Measurements from ENCODE around the gene HIKESHI.
A peak's percentile ranks its signal among the peaks of the same experiment; 100 is the strongest.
"Not testable (repeated sequence)": the region's sequence is repeated elsewhere in the genome, so short reads cannot be mapped to it uniquely, and the experiment has no call there.

HIKESHI gene

GRCh38 chr11:86287468-86287796 is 14.6 kb upstream of the HIKESHI start:
- Mint-ChIP-seq H3K4me3 (peak overlapping the region; percentile 21), H3K4me1 (peaks cover 66% of the 10 kb centered on the region), H3K9me3 (no peaks in the 10 kb centered on the region), H3K36me3 (peaks cover 42% of the 10 kb centered on the region), H3K27ac (peak overlapping the region; percentile 72)
- ATAC-seq, result no peak
- no peak for DNase-seq (ENCODE audit: low spot score in 2 of 2)

- peaks cover 71% of the 10 kb centered on the region for H3K4me1 Mint-ChIP-seq
- H3K4me3 Mint-ChIP-seq, result peak overlapping the region; percentile 52
- peaks cover 3% of the 10 kb centered on the region for H3K9me3 Mint-ChIP-seq
- DNase-seq (ENCODE audit: low spot score in 2 of 2) (no peak), ATAC-seq (peak; percentile 1)
- peak overlapping the region; percentile 89 for H3K27ac Mint-ChIP-seq
- peaks cover 47% of the 10 kb centered on the region for H3K36me3 Mint-ChIP-seq
Observed at GRCh38 chr11:86288776-86289507, 13.1 kb upstream of the HIKESHI start.

DNA sequence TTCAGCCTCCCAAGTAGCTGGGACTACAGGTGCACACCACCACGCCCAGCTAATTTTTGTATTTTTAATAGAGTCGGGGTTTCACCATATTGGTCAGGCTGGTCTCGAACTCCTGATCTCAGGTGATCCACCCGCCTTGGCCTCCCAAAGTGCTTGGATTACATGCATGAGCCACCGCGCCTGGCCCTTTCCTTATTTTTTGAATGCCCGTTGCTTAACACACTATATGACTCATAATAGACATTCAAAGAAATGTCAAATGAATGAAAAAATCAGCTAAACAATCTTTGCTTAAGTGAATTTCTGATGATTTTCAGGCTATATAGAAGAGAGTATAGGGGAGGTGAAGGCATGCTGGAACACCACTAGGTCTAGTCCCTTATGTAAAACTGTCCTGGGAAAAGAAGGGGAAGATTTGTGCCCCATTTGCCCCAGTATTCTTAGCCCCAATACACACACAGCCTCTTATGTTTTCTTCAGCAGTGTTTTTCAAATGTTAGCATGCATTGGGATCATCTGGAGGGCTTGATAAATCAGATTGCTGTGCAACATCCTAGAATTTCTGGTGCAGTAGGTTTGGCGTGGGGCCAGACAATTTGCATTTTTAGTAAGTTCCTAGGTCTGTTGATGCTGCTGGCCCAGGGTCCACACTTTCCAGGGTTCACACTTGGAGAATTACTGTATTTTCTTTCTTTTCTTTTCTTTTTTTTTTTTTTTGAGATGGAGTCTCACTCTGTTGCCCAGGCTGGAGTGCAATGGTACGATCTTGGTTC is 12.3 kb upstream of the HIKESHI start:
- H3K4me1 Mint-ChIP-seq, result peaks cover 73% of the 10 kb centered on the region
- peak overlapping the region; percentile 89 for H3K27ac Mint-ChIP-seq
- not testable (repeated sequence) for ATAC-seq; DNase-seq (ENCODE audit: low spot score in 2 of 2); H3K9me3 Mint-ChIP-seq
- peak overlapping the region; percentile 52 for H3K4me3 Mint-ChIP-seq
- peaks cover 47% of the 10 kb centered on the region for H3K36me3 Mint-ChIP-seq

DNA sequence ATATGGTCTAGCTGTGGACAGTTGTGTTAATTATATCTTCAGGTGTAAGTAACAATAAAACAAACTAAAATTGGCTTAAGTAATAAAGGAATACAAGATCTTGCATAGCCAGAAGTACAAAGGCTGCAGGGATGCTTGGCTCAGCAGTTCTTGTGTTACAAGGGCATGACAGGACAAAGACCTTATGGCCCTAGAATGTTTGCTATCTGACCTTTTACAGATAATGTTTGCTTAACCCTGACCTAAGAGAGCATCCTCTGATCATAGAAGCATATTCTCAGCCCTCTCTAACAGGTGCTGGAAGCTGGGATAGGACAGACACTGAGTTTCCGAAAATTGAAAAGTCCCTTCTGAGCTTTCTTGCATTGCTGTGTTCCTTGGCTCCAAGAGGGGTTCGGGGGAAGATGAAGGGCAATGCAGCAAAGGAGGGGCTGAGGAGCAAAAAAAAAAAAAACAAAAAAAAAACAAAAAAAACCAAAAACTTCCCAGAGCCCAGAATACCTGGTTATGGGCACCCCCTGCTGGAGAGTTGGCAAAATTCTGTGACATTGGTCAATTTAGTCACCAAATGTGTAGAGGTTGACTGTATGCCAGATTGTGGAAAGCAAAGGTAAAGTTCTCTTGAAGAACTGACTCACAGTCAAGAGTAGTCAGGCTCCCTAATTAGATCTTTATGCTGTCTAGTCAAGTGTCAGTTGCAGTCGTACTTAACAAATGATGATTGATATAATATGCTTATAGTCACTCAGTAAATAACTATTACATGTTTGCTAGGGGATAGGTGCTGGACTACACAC is 10.4 kb upstream of the HIKESHI start:
- peak; percentile 41 to 78 for DNase-seq (ENCODE audit: low spot score in 2 of 2)
- peak overlapping the region; percentile 62 for H3K4me3 Mint-ChIP-seq
- peaks cover 3% of the 10 kb centered on the region for H3K9me3 Mint-ChIP-seq
- peaks cover 67% of the 10 kb centered on the region for H3K4me1 Mint-ChIP-seq
- ATAC-seq, result peak; percentile 63
- H3K27ac Mint-ChIP-seq, result peak overlapping the region; percentile 82
- H3K36me3 Mint-ChIP-seq, result peaks cover 40% of the 10 kb centered on the region

GRCh38 chr11:86292912-86293616 is 9.0 kb upstream of the HIKESHI start:
- DNase-seq (ENCODE audit: low spot score in 2 of 2) (peak in 1 of 2 donors; percentile 75), ATAC-seq (peak; percentile 91)
- H3K36me3 Mint-ChIP-seq, result peaks cover 27% of the 10 kb centered on the region
- H3K4me3 Mint-ChIP-seq, result peak overlapping the region; percentile 62
- peaks cover 56% of the 10 kb centered on the region for H3K4me1 Mint-ChIP-seq
- H3K9me3 Mint-ChIP-seq, result peaks cover 3% of the 10 kb centered on the region
- H3K27ac Mint-ChIP-seq, result peak overlapping the region; percentile 82

GRCh38 chr11:86294026-86294425 is 8.0 kb upstream of the HIKESHI start:
- no peak for DNase-seq (ENCODE audit: low spot score in 2 of 2)
- H3K9me3 Mint-ChIP-seq, result peaks cover 3% of the 10 kb centered on the region
- no peak overlapping the region for H3K4me3 Mint-ChIP-seq
- peak overlapping the region; percentile 82 for H3K27ac Mint-ChIP-seq
- H3K36me3 Mint-ChIP-seq, result peaks cover 20% of the 10 kb centered on the region
- H3K4me1 Mint-ChIP-seq, result peaks cover 46% of the 10 kb centered on the region
- no peak for ATAC-seq

DNA sequence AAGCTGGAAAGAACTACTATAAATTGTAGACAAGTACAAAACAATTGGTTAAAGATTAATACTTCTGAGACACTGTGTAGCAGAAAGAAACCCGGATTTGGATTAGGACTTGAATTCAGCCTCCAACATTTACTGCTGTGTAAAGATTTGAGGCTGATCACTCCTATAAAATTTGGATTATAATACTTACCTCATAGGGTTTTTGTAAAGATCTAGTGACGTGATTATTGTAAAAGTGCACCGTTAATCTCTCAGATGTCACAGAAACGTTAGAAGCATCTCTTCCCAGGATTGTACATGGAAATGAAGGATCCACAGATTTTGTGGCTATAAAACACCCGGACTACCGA is 323 bp upstream of the HIKESHI start:
- Mint-ChIP-seq H3K4me1 (peaks cover 18% of the 10 kb centered on the region), H3K9me3 (no peaks in the 10 kb centered on the region), H3K4me3 (peak overlapping the region; percentile 99), H3K36me3 (peaks cover 5% of the 10 kb centered on the region), H3K27ac (peak overlapping the region; percentile 99)
- no peak for DNase-seq (ENCODE audit: low spot score in 2 of 2)
- no peak for ATAC-seq

DNA sequence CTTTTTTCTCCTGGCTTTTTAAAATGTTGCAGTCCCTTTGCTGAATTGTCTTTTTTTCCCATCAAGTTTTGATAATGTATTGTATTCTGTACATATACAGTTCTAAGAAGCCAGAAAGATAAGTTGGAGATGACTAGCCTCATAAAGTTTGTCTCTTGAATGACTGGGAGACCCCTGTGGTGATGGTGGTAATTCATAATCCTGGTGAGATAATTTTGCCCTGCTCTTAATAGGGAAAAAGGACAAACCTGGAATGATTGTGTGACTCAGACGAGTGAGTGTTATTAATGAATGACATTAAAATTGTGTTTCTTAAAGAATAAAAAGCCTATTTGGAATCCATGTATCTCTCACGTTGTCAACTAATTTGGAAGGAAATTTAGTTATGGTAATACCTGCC is 1.2 kb downstream of the HIKESHI start:
- Mint-ChIP-seq H3K4me1 (peaks cover 18% of the 10 kb centered on the region), H3K36me3 (peaks cover 7% of the 10 kb centered on the region), H3K4me3 (peak overlapping the region; percentile 99), H3K9me3 (no peaks in the 10 kb centered on the region), H3K27ac (peak overlapping the region; percentile 99)
- ATAC-seq, result no peak
- no peak for DNase-seq (ENCODE audit: low spot score in 2 of 2)

GRCh38 chr11:86308710-86309109 is 6.7 kb downstream of the HIKESHI start:
- Mint-ChIP-seq H3K36me3 (peaks cover 27% of the 10 kb centered on the region), H3K4me1 (peaks cover 30% of the 10 kb centered on the region)
- not testable (repeated sequence) for ATAC-seq; H3K27ac Mint-ChIP-seq; H3K9me3 Mint-ChIP-seq; DNase-seq (ENCODE audit: low spot score in 2 of 2); H3K4me3 Mint-ChIP-seq

DNA sequence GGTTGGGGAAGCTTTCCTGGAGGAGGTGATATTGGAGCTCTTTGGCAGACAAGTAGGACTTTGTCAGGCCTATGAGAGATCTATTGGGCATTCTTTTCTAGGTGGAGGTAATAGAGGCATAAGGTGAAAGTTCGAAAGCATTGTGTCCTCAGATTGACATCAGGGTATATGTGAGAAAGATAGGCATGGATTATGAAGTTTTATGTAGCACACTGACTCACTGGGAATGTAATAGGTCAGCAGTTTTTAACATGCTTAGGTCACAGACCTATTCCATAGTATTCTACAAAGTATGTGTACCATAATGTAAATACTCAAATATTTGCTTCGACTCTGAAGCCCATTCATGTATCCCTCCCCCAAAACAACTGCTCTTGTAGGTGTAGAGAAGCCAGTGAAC is 11.8 kb downstream of the HIKESHI start:
- Mint-ChIP-seq H3K36me3 (peaks cover 67% of the 10 kb centered on the region), H3K9me3 (no peaks in the 10 kb centered on the region), H3K4me1 (peaks cover 33% of the 10 kb centered on the region), H3K4me3 (no peak overlapping the region), H3K27ac (no peak overlapping the region)
- ATAC-seq (no peak), DNase-seq (ENCODE audit: low spot score in 2 of 2) (no peak)

- DNase-seq (ENCODE audit: low spot score in 2 of 2) (no peak), ATAC-seq (no peak)
- Mint-ChIP-seq H3K36me3 (peaks cover 67% of the 10 kb centered on the region), H3K4me1 (peaks cover 33% of the 10 kb centered on the region), H3K9me3 (no peaks in the 10 kb centered on the region), H3K27ac (no peak overlapping the region), H3K4me3 (no peak overlapping the region)
Observed at GRCh38 chr11:86314636-86315035, 12.6 kb downstream of the HIKESHI start.

DNA sequence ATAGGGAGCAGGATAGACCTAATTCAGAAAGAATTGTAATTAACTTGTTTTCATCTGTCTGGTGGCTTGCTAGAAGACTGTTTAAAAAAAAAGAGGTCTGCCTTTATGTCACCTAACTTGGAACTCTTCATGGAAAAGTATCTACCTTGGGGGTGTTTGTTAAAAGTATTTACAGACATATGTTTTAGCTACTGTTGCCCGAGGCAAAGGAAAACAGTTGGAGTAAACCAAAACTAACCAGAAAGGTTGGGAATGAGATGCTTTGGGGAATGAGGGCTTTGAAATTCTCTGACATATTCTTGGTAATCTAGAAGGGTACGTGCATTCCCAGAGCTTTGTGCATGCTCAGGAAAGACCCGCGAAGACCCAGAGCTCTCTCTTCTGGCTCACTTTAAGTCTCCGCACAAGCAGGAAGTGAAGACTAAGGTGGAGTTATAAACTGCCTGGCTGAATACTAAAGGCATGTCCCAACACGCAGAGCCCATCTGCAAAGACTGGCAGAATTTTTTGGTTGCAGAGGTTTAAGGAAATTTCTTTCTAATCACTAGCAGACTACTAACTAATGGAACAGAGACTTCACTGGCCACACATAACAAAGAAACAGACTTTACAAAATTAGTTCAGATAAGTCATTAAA is 33.2 kb downstream of the HIKESHI start:
- H3K27ac Mint-ChIP-seq, result peak overlapping the region; percentile 66
- ATAC-seq (no peak), DNase-seq (ENCODE audit: low spot score in 2 of 2) (no peak)
- no peaks in the 10 kb centered on the region for H3K9me3 Mint-ChIP-seq
- no peaks in the 10 kb centered on the region for H3K4me1 Mint-ChIP-seq
- H3K36me3 Mint-ChIP-seq, result peaks cover 60% of the 10 kb centered on the region
- H3K4me3 Mint-ChIP-seq, result no peak overlapping the region

- ATAC-seq (no peak), DNase-seq (ENCODE audit: low spot score in 2 of 2) (no peak)
- no peak overlapping the region for H3K4me3 Mint-ChIP-seq
- H3K4me1 Mint-ChIP-seq, result no peaks in the 10 kb centered on the region
- H3K27ac Mint-ChIP-seq, result no peak overlapping the region
- no peaks in the 10 kb centered on the region for H3K9me3 Mint-ChIP-seq
- peaks cover 76% of the 10 kb centered on the region for H3K36me3 Mint-ChIP-seq
Observed at GRCh38 chr11:86337227-86337626, 35.2 kb downstream of the HIKESHI start.

DNA sequence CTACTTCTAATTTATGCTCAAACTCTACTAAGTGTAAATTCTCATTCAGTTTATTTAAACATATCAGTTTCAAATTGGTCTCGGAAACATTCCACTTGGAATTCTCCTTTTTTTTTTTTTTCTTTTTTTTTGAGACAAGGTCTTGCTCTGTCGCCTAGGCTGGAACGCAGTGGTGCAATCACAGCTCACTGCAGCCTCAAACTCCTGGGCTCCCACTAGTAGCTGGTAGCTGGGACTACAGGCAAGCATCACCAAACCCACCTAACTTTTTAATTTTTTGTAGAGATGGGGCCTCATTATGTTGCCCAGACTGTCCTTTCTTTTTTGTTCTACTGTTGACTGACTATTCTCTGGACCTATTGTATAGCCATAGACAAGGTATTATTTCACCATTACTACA is 39.3 kb downstream of the HIKESHI start:
- H3K4me3 Mint-ChIP-seq, result no peak overlapping the region
- no peaks in the 10 kb centered on the region for H3K4me1 Mint-ChIP-seq
- DNase-seq (ENCODE audit: low spot score in 2 of 2), result no peak
- H3K9me3 Mint-ChIP-seq, result no peaks in the 10 kb centered on the region
- no peak for ATAC-seq
- peaks cover 77% of the 10 kb centered on the region for H3K36me3 Mint-ChIP-seq
- no peak overlapping the region for H3K27ac Mint-ChIP-seq

All from stimulated activated effector memory CD8-positive, alpha-beta T cell treated with anti-CD3 and anti-CD28 coated beads, Interleukin-12 subunit alpha, Interleukin-12 subunit beta, amount 100 ng/mL, for 72 hours (primary cell).